ENCODE measurements around the gene CSNK2A1.

Gene CSNK2A1

GRCh38 chr20:507761-508332 is 35.7 kb downstream of the CSNK2A1 start:
- TF ChIP-seq, protein P1, sequence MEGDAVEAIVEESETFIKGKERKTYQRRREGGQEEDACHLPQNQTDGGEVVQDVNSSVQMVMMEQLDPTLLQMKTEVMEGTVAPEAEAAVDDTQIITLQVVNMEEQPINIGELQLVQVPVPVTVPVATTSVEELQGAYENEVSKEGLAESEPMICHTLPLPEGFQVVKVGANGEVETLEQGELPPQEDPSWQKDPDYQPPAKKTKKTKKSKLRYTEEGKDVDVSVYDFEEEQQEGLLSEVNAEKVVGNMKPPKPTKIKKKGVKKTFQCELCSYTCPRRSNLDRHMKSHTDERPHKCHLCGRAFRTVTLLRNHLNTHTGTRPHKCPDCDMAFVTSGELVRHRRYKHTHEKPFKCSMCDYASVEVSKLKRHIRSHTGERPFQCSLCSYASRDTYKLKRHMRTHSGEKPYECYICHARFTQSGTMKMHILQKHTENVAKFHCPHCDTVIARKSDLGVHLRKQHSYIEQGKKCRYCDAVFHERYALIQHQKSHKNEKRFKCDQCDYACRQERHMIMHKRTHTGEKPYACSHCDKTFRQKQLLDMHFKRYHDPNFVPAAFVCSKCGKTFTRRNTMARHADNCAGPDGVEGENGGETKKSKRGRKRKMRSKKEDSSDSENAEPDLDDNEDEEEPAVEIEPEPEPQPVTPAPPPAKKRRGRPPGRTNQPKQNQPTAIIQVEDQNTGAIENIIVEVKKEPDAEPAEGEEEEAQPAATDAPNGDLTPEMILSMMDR (IDR thresholded peaks at IDR 0.05; ENCODE audit: insufficient read depth, low read depth, low read length, missing control alignments): no peak

GRCh38 chr20:507006-507758 is 36.4 kb downstream of the CSNK2A1 start:
- DNase-seq (ENCODE audit: low read depth): no peak
- TF ChIP-seq, protein P1 (IDR thresholded peaks at IDR 0.05; ENCODE audit: insufficient read depth, low read depth, low read length, missing control alignments): no peak
- no peak overlapping the region for H3K4me3 ChIP-seq (ENCODE audit: low read length)

More at GRCh38 chr20:507761-508332, 35.7 kb downstream of the CSNK2A1 start:
- H3K4me3 ChIP-seq (ENCODE audit: low read length): no peak overlapping the region
- no peak for DNase-seq (ENCODE audit: low read depth)

GRCh38 chr20:504632-505075 is 38.9 kb downstream of the CSNK2A1 start:
- H3K4me3 ChIP-seq (ENCODE audit: low read length): no peak overlapping the region
- TF ChIP-seq, protein P1 (IDR thresholded peaks at IDR 0.05; ENCODE audit: insufficient read depth, low read depth, low read length, missing control alignments): no peak
- peak; percentile 32 for DNase-seq (ENCODE audit: low read depth)

GRCh38 chr20:503048-503737 is 40.4 kb downstream of the CSNK2A1 start:
- H3K4me3 ChIP-seq (ENCODE audit: low read length): no peak overlapping the region
- no peak for DNase-seq (ENCODE audit: low read depth)
- TF ChIP-seq, protein P1 (IDR thresholded peaks at IDR 0.05; ENCODE audit: insufficient read depth, low read depth, low read length, missing control alignments): no peak

DNA sequence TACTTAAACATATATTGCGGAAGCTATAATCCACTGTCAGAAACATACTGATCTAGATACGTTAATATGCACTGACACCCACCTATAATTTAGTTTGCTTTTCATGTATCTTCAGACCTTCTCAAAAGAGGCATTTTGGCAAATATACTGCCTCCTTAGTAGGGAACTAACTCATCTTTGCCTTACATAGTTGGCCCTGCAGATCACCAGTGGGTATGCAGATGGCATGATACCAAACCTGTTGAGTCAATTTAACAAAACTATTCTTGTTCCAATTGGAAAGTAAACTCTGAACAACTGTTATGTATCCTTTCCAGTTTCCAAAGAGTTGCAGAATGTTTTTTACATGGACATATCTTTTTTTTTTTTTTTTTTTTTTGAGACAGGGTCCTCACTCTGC is 45.6 kb downstream of the CSNK2A1 start:
- DNase-seq (ENCODE audit: low read depth): no peak
- no peak overlapping the region for H3K4me3 ChIP-seq (ENCODE audit: low read length)
- TF ChIP-seq, protein P1 (IDR thresholded peaks at IDR 0.05; ENCODE audit: insufficient read depth, low read depth, low read length, missing control alignments): no peak

DNA sequence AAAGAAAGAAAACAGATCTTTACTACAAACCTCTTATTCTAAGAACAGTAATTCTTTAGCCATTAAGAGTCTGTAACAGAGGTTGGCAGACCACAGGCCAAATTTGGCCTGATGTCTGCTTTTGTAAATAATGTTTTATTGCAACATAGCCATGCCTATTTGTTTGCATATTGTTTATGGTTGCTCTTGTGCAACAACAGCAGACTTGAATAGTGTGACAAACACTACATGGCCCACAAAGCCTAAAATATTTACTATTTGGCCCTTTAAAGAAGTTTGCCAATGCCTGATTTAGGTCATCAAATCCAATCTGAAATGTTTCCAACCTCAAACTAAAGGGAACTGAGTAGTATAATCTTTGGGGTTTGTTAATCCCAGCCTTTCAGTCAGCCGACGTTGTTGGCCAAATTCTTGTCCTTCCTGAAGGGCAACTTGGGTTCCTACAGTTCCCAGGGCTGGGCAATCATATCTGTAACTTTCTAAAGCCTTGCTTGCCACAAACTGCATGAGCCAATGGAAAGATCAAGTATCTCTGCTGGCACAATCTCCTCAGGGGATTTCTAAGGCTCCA is 47.4 kb downstream of the CSNK2A1 start:
- DNase-seq (ENCODE audit: low read depth): peak; percentile 40
- no peak overlapping the region for H3K4me3 ChIP-seq (ENCODE audit: low read length)
- TF ChIP-seq, protein P1 (IDR thresholded peaks at IDR 0.05; ENCODE audit: insufficient read depth, low read depth, low read length, missing control alignments): no peak

Measured in epithelial cell of esophagus (primary cell).